Upper lobe of left lung (tissue), 4 donors: ENCODE measurements around the gene HKDC1.

ENCODE experiments used
- POLR2A ChIP-seq, 4 donors: fragments of 450-650 bp; IDR thresholded peaks; one replicate each; pipeline ENCODE4 v1.5.1; 2016 to 2017; ENCODE audit warnings: antibody characterized with exemption in 4 of 4, mild to moderate bottlenecking in 2 of 4
- POLR2AphosphoS5 ChIP-seq, 2 donors: sonication (generic); formaldehyde crosslinking; IDR thresholded peaks; one replicate each; pipeline ENCODE4 v1.5.1; 2017; ENCODE audit warnings: antibody characterized with exemption in 2 of 2

DNA sequence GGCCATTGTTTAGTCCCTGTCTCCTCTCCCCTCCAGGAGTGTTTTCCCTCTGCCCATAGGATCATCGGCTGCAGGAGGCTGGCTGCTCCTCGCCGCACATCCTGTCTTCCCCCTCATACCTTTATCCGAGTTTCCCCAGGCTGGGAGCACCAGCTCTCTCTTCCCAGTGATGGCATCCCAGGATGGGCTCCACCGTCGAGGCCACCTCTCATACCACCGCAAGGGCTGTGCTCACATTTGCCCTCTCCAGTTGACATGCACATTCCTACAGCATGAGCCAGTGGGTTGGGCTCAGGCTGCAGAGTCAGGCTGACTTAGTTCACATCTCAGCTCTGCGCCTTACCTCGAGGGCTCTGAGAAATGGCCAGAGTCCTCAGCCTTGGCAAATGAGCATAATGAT, 12.1 kb downstream of the HKDC1 start:
- TF ChIP-seq POLR2AphosphoS5 (IDR thresholded peaks at IDR 0.05) = no peak
- no peak for TF ChIP-seq POLR2A (IDR thresholded peaks at IDR 0.05)
